Transverse colon (tissue), 4 donors: Measurements from ENCODE around the gene CENPE.

Source experiments
- CTCF ChIP-seq, 5 experiments: fragments of 200-600 bp in 3 of 5; fragments of 450-650 bp in 2 of 5; sonication (generic) in 3 of 5; IDR thresholded peaks; 1 replicate in 2 of 5; 2 replicates in 3 of 5; pipeline ENCODE4 v1.5.1; 2016 to 2017; ENCODE audit warnings: antibody characterized with exemption in 5 of 5, inconsistent platforms in 3 of 5, mild to moderate bottlenecking in 2 of 5, moderate library complexity in 1 of 5
- EP300 ChIP-seq: sonication (generic); formaldehyde crosslinking; IDR thresholded peaks from one replicate; pipeline ENCODE4 v1.6.1; 2017; ENCODE audit warnings: antibody characterized with exemption, low read depth
- POLR2A ChIP-seq: fragments of 450-650 bp; IDR thresholded peaks from one replicate; pipeline ENCODE4 v1.6.1; 2016; ENCODE audit warnings: antibody characterized with exemption, mild to moderate bottlenecking, moderate library complexity
- POLR2AphosphoS5 ChIP-seq, 3 donors: sonication (generic); formaldehyde crosslinking; IDR thresholded peaks; one replicate each; pipeline ENCODE4 v1.6.1; 2016; ENCODE audit warnings: antibody characterized with exemption in 3 of 3

GRCh38 chr4:103201253-103201652 lies 3.1 kb upstream of the CENPE start:
- TF ChIP-seq CTCF (IDR thresholded peaks at IDR 0.05) (no peak), POLR2A (no peak), EP300 (no peak), POLR2AphosphoS5 (IDR thresholded peaks at IDR 0.05) (no peak)
